T-helper 9 cell (primary cell): Measurements from ENCODE around the gene SAMD4A.

Experiments
- DNase-seq: peaks from one replicate; pipeline ENCODE4 v3.0.0-alpha.2; 2020
- total RNA-seq, 2 donors: gene quantifications; one replicate each; lab custom pipeline; 2026; lab: John Stamatoyannopoulos, UW

SAMD4A gene
- 6.6 to 22.4 reads per million in 2 donors for total RNA-seq

- DNase-seq: peak; percentile 51
These were observed at the start of gene SAMD4A for GRCh38 chr14:54566410-54567223. SAMD4A (plus strand) TSS chr14:54567128; CDS start chr14:54567917, 789 bp downstream.

- no peak for DNase-seq
These were observed 42.5 kb upstream of the SAMD4A start for GRCh38 chr14:54524410-54524809.

- no peak for DNase-seq
These were observed 38.0 kb upstream of the SAMD4A start for GRCh38 chr14:54528973-54529372.

GRCh38 chr14:54529811-54530210, 37.1 kb upstream of the SAMD4A start:
- no peak for DNase-seq

GRCh38 chr14:54532111-54533012, 34.6 kb upstream of the SAMD4A start:
- DNase-seq: no peak

- no peak for DNase-seq
These were observed 33.8 kb upstream of the SAMD4A start for GRCh38 chr14:54533100-54533499.

- DNase-seq: no peak
These were observed 31.8 kb upstream of the SAMD4A start for GRCh38 chr14:54535126-54535525.

- DNase-seq: no peak
These were observed 31.3 kb upstream of the SAMD4A start for GRCh38 chr14:54535646-54536045.

GRCh38 chr14:54537651-54538050, 29.3 kb upstream of the SAMD4A start:
- DNase-seq: no peak

- DNase-seq: no peak
These were observed 28.9 kb upstream of the SAMD4A start for GRCh38 chr14:54538055-54538454.

- no peak for DNase-seq
These were observed 19.3 kb upstream of the SAMD4A start for GRCh38 chr14:54547583-54547982.

- no peak for DNase-seq
These were observed 18.4 kb upstream of the SAMD4A start for GRCh38 chr14:54548491-54548890.

- no peak for DNase-seq
These were observed 17.1 kb upstream of the SAMD4A start for GRCh38 chr14:54549862-54550261.

- DNase-seq: no peak
These were observed 16.4 kb upstream of the SAMD4A start for GRCh38 chr14:54550514-54550913.

GRCh38 chr14:54554401-54554800, 12.5 kb upstream of the SAMD4A start:
- DNase-seq: no peak

GRCh38 chr14:54555651-54556050, 11.3 kb upstream of the SAMD4A start:
- DNase-seq: no peak

- no peak for DNase-seq
These were observed 10.4 kb upstream of the SAMD4A start for GRCh38 chr14:54556535-54556934.

- no peak for DNase-seq
These were observed 4.6 kb upstream of the SAMD4A start for GRCh38 chr14:54562334-54562733.

- no peak for DNase-seq
These were observed 2.7 kb upstream of the SAMD4A start for GRCh38 chr14:54564071-54564867.

GRCh38 chr14:54564868-54565784, 1.8 kb upstream of the SAMD4A start:
- peak; percentile 53 for DNase-seq

GRCh38 chr14:54565785-54566409, 1.0 kb upstream of the SAMD4A start:
- peak; percentile 76 for DNase-seq
